ENCODE data around the gene ITGBL1. TPM values are rescaled to one million over a fixed set of nuclear protein-coding genes. Genes with fewer than 3 reads are reported as not detected.

The ITGBL1 gene
- total and polyA plus RNA-seq, 3 donors from 2014 or later, result 5.7 to 7.7 (median 5.8) TPM

- DNase-seq, result no peak
- TF ChIP-seq CTCF (IDR thresholded peaks at IDR 0.05) (no peak), POLR2A (IDR thresholded peaks at IDR 0.05) (no peak)
These were observed 275.5 kb downstream of the ITGBL1 start for GRCh38 chr13:101728021-101728420.

DNA sequence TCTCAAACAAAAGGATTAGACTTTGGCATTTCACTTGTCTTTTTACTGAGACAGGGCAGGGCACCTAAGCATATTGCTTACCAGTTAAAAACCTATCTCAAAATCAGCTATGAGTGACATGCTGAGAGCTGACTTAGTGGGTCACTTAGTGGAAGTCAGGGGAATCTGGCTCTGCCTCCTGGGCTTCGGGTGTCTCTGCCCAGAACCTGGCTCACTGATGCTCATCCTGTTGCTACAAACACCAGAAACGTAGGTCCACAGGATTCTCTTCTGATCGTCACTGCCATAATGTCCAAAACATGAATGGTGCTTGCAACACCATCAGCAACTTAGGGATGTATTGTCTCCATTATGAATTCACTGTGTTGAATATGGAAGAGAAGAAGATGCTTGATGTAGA, 276.1 kb downstream of the ITGBL1 start:
- H3K36me3 ChIP-seq (ENCODE audit: low read depth, missing control alignments), result no peaks in the 10 kb centered on the region
- no peaks in the 10 kb centered on the region for H3K27me3 ChIP-seq
- TF ChIP-seq CTCF (IDR thresholded peaks at IDR 0.05) (no peak), POLR2A (IDR thresholded peaks at IDR 0.05) (no peak)
- intact Hi-C loops (cut with DNase I; ENCODE audit: low total_unique reads), result no loop called here
- no peak overlapping the region for H3K27ac ChIP-seq
- H3K4me3 ChIP-seq, result no peak overlapping the region
- no peaks in the 10 kb centered on the region for H3K9me3 ChIP-seq
- 71 to 79% methylated on average over 3 of the region's 3 CpGs for WGBS, 2 donors
- no peaks in the 10 kb centered on the region for H3K4me1 ChIP-seq
- no peak for DNase-seq

More at GRCh38 chr13:101728021-101728420, 275.5 kb downstream of the ITGBL1 start:
- Histone ChIP-seq H3K4me1 (no peaks in the 10 kb centered on the region), H3K27me3 (no peaks in the 10 kb centered on the region), H3K27ac (no peak overlapping the region), H3K4me3 (no peak overlapping the region), H3K36me3 (ENCODE audit: low read depth, missing control alignments) (no peaks in the 10 kb centered on the region), H3K9me3 (no peaks in the 10 kb centered on the region)
- intact Hi-C loops (cut with DNase I; ENCODE audit: low total_unique reads), result no loop called here

GRCh38 chr13:101730420-101731000, 278.0 kb downstream of the ITGBL1 start:
- no peaks in the 10 kb centered on the region for H3K36me3 ChIP-seq (ENCODE audit: low read depth, missing control alignments)
- no peaks in the 10 kb centered on the region for H3K27me3 ChIP-seq
- H3K9me3 ChIP-seq, result no peaks in the 10 kb centered on the region
- intact Hi-C loops (cut with DNase I; ENCODE audit: low total_unique reads), result no loop called here
- H3K4me1 ChIP-seq, result no peaks in the 10 kb centered on the region
- 80 to 89% methylated on average over 3 of the region's 3 CpGs for WGBS, 2 donors
- DNase-seq, result no peak
- no peak overlapping the region for H3K27ac ChIP-seq
- TF ChIP-seq CTCF (IDR thresholded peaks at IDR 0.05) (no peak), POLR2A (IDR thresholded peaks at IDR 0.05) (no peak)
- H3K4me3 ChIP-seq, result no peak overlapping the region

DNA sequence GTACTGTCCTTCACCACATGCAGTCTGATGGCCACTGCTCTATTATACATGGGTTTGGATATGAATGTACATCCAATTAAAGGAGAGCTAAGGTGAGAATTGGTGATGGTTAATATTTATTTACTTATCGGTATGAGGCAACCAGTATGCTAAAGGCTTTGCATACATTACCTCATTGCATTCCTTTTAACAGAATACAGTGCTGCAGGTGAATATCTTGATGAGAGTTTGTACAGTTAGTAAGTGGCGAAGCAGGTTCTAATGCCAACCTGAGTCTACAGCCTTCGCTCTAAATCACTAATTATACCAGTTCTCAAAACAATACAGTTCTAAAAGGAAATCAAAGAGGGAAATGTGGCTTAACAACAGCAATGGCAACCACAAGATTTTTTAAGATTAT, 284.1 kb downstream of the ITGBL1 start:
- no peaks in the 10 kb centered on the region for H3K36me3 ChIP-seq (ENCODE audit: low read depth, missing control alignments)
- no peak for DNase-seq
- H3K4me1 ChIP-seq, result no peaks in the 10 kb centered on the region
- no peak overlapping the region for H3K4me3 ChIP-seq
- WGBS, 2 donors, result 58% methylated on average over 3 of the region's 3 CpGs
- TF ChIP-seq POLR2A (IDR thresholded peaks at IDR 0.05), result no peak
- TF ChIP-seq CTCF (IDR thresholded peaks at IDR 0.05), result no peak
- H3K9me3 ChIP-seq, result no peaks in the 10 kb centered on the region
- intact Hi-C loops (cut with DNase I; ENCODE audit: low total_unique reads), result no loop called here
- no peaks in the 10 kb centered on the region for H3K27me3 ChIP-seq
- H3K27ac ChIP-seq, result no peak overlapping the region

- Histone ChIP-seq H3K4me1 (no peaks in the 10 kb centered on the region), H3K9me3 (no peaks in the 10 kb centered on the region), H3K4me3 (no peak overlapping the region), H3K27me3 (no peaks in the 10 kb centered on the region), H3K36me3 (ENCODE audit: low read depth, missing control alignments) (no peaks in the 10 kb centered on the region), H3K27ac (no peak overlapping the region)
- intact Hi-C loops (cut with DNase I; ENCODE audit: low total_unique reads), result no loop called here
- TF ChIP-seq CTCF (IDR thresholded peaks at IDR 0.05) (no peak), POLR2A (IDR thresholded peaks at IDR 0.05) (no peak)
- 69 to 81% methylated on average over 2 of the region's 2 CpGs for WGBS, 2 donors
- DNase-seq, result no peak
These were observed 285.9 kb downstream of the ITGBL1 start for GRCh38 chr13:101738336-101738735.

Measured in testis (tissue), 3 donors.